ENCODE results near the gene LDLRAP1.

GRCh38 chr1:25533775-25534409 lies 9.5 kb upstream of the LDLRAP1 start:
- TF ChIP-seq, protein P1, sequence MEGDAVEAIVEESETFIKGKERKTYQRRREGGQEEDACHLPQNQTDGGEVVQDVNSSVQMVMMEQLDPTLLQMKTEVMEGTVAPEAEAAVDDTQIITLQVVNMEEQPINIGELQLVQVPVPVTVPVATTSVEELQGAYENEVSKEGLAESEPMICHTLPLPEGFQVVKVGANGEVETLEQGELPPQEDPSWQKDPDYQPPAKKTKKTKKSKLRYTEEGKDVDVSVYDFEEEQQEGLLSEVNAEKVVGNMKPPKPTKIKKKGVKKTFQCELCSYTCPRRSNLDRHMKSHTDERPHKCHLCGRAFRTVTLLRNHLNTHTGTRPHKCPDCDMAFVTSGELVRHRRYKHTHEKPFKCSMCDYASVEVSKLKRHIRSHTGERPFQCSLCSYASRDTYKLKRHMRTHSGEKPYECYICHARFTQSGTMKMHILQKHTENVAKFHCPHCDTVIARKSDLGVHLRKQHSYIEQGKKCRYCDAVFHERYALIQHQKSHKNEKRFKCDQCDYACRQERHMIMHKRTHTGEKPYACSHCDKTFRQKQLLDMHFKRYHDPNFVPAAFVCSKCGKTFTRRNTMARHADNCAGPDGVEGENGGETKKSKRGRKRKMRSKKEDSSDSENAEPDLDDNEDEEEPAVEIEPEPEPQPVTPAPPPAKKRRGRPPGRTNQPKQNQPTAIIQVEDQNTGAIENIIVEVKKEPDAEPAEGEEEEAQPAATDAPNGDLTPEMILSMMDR (IDR thresholded peaks at IDR 0.05; ENCODE audit: insufficient read depth, low read depth, low read length) = no peak
- no peak for TF ChIP-seq EZH2 (IDR thresholded peaks at IDR 0.05; ENCODE audit: insufficient read depth, low read length)

Data from astrocyte (in vitro differentiated cells and primary cell).